ENCODE measurements around the gene SLCO3A1.

The SLCO3A1 gene

GRCh38 chr15:92061511-92062195 lies 208.1 kb downstream of the SLCO3A1 start (continued):
- TF ChIP-seq ZSCAN5A (tag by site-specific recombination; IDR thresholded peaks at IDR 0.05) (no peak), ZNF302 (tag by site-specific recombination; IDR thresholded peaks at IDR 0.05; ENCODE audit: low read depth) (no peak), ZFP37 (tag by site-specific recombination; IDR thresholded peaks at IDR 0.05) (no peak)

- no peak overlapping the region for H3K4me3 ChIP-seq (ENCODE audit: low read depth, low read length)
- ChIA-PET CTCF (interaction anchor here (0.9 kb wide), 1 partner anchor 13 kb away, joined by 4 read pairs; no protein-coding TSS in a partner anchor), POLR2A (no interaction called here)
- H3K36me3 ChIP-seq (ENCODE audit: control insufficient read depth in 2 of 2, insufficient read depth in 1 of 2, low read length in 2 of 2), result no peaks in the 10 kb centered on the region
- TF ChIP-seq OVOL3 (tag by site-specific recombination; IDR thresholded peaks at IDR 0.05) (no peak), ZNF707 (tag by site-specific recombination; IDR thresholded peaks at IDR 0.05) (no peak), ZNF560 (tag by site-specific recombination; IDR thresholded peaks at IDR 0.05; ENCODE audit: borderline replicate concordance) (no peak), ZNF211 (tag by site-specific recombination; IDR thresholded peaks at IDR 0.05; ENCODE audit: low read depth) (no peak), EGR2 (tag by site-specific recombination; IDR thresholded peaks at IDR 0.05; ENCODE audit: low read depth) (no peak), ZNF132 (tag by site-specific recombination; IDR thresholded peaks at IDR 0.05; ENCODE audit: borderline replicate concordance) (no peak), SCRT1 (tag by site-specific recombination; IDR thresholded peaks at IDR 0.05; ENCODE audit: borderline replicate concordance) (no peak), GLIS2 (tag by site-specific recombination; IDR thresholded peaks at IDR 0.05) (no peak), ZSCAN16 (tag by site-specific recombination; IDR thresholded peaks at IDR 0.05) (no peak), ZNF26 (tag by site-specific recombination; IDR thresholded peaks at IDR 0.05) (no peak), ZNF112 (tag by site-specific recombination; IDR thresholded peaks at IDR 0.05) (no peak), SALL2 (tag by site-specific recombination; IDR thresholded peaks at IDR 0.05; ENCODE audit: borderline replicate concordance) (no peak), ZBTB6 (tag by site-specific recombination; IDR thresholded peaks at IDR 0.05) (no peak), ZNF624 (tag by site-specific recombination; IDR thresholded peaks at IDR 0.05) (no peak), ZNF488 (tag by site-specific recombination; IDR thresholded peaks at IDR 0.05) (no peak), PRDM6 (tag by site-specific recombination; IDR thresholded peaks at IDR 0.05) (no peak)
- no peak overlapping the region for H3K27ac ChIP-seq (ENCODE audit: extremely low read depth, low read depth, low read length)
- no peaks in the 10 kb centered on the region for H3K4me1 ChIP-seq (ENCODE audit: control insufficient read depth, insufficient read depth, low read length)
- H3K9me3 ChIP-seq (ENCODE audit: control insufficient read depth, insufficient read depth, low read depth, low read length), result no peaks in the 10 kb centered on the region
Observed at GRCh38 chr15:92062505-92062904, 209.0 kb downstream of the SLCO3A1 start.
